GM19455 (cell line): Measurements from ENCODE around the gene SLC25A44.
"Not testable (repeated sequence)": the region's sequence is repeated elsewhere in the genome, so short reads cannot be mapped to it uniquely, and the experiment has no call there.

Source experiments
- ATAC-seq: cut with Tn5 transposase; IDR thresholded peaks from one replicate; pipeline ENCODE4 v1.9.1; 2021; ENCODE audit not compliant: unreplicated experiment

SLC25A44 gene

DNA sequence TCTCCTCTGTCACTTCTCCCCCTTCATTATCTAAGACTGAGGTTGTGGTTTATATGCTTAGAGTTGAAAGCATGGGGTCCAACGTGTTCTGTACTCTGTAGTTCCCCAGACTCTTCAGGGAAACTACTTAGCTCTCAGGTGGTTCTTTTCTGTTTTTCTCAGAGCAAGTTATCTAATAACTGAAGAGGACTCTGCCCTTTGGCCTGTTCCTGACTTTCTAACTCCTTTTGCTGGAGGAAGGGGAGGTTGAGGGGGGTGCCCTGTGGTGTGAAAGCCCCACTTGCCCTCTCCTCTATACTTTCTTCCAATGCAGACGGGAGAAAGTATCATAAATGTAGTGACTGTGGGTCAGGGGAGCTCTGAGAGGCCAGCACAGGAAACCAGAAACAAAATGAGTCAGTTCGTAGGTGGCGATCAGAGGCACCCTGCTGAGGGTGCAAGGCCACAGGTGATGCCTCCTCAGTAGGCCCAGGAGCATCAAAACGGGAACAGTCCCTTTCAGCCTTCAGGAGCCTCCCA lies 5.0 kb downstream of the SLC25A44 start:
- ATAC-seq: no peak

DNA sequence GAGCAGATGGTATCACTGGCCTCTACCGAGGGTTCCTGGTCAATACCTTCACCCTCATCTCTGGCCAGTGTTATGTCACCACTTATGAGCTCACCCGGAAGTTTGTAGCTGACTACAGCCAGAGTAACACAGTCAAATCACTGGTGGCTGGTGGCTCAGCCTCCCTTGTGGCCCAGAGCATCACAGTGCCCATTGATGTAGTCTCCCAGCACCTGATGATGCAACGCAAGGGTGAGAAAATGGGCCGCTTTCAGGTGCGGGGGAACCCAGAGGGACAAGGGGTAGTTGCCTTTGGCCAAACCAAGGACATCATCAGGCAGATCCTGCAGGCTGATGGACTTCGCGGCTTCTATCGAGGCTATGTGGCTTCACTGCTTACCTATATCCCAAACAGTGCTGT lies 6.1 kb downstream of the SLC25A44 start:
- ATAC-seq: no peak

DNA sequence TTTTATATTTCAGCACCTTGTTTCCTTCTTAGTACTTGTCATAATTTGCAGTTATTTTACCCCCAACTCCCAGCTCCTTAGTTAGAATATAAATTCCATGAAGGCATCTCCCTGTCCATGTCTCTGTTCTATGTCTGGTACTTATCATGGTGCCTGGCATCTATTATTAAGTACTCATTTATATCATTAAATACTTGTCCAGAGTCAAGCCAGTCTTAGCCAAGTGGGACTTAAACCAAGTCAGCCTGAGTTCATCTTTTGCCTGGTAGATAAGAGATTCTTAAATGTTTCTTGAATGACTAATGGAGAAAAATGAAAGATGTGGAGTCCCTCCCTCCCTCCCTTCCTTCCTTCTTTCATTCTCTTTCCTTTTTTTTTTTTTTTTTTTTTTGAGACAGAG lies 9.4 kb downstream of the SLC25A44 start:
- no peak for ATAC-seq

DNA sequence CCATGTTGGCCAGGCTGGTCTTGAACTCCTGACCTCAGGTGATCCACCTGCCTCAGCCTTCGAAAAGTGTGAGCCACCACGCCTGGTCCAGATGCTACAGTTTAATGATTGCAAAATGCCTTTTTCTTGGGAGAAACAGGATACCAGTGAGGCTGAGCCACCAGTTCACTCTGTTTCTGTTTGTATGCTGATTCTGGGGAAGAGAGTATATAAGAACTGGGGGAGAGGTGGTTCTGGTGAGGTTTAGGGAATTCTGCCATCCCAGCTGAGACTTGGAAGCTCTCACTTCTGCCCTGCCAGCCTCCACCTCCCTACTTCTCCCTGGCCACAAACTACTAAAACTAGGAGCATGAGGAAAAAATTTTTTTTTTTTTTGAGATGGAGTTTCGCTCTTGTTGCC lies 10.8 kb downstream of the SLC25A44 start:
- ATAC-seq: no peak

DNA sequence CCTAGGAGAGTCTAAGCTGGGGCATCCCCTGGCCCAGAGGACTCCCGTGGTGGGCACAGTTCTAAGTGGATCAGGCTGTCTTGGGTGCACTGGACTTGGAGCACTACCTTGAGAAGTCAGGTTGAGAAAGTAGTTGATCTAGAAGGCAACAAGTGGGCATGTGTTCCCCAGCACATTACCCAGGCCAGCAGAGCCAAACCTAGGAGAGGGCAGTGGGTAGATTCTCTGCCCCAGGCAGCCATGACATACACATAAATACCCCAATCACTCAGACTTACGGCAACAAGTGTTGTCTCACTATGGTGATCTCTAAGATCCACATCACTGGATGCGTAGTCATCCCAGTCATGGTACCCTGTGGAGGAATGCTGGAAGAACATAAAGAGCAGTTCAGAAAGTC lies 17.3 kb downstream of the SLC25A44 start:
- no peak for ATAC-seq

DNA sequence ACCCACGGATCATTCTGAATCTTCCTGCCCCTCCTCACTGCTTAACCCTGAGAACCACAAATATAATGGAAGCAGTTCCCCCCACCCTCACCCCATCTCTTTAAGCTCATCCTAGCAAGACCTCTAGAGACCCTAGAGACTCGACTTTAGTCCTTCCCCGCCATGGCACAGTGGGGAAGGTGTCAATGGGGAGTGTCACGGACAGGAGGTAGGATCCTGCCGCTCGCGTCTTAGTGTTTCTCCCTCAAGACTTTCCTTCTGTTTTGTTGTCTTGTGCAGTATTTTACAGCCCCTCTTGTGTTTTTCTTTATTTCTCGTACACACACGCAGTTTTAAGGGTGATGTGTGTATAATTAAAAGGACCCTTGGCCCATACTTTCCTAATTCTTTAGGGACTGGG lies 18.2 kb downstream of the SLC25A44 start:
- no peak for ATAC-seq

DNA sequence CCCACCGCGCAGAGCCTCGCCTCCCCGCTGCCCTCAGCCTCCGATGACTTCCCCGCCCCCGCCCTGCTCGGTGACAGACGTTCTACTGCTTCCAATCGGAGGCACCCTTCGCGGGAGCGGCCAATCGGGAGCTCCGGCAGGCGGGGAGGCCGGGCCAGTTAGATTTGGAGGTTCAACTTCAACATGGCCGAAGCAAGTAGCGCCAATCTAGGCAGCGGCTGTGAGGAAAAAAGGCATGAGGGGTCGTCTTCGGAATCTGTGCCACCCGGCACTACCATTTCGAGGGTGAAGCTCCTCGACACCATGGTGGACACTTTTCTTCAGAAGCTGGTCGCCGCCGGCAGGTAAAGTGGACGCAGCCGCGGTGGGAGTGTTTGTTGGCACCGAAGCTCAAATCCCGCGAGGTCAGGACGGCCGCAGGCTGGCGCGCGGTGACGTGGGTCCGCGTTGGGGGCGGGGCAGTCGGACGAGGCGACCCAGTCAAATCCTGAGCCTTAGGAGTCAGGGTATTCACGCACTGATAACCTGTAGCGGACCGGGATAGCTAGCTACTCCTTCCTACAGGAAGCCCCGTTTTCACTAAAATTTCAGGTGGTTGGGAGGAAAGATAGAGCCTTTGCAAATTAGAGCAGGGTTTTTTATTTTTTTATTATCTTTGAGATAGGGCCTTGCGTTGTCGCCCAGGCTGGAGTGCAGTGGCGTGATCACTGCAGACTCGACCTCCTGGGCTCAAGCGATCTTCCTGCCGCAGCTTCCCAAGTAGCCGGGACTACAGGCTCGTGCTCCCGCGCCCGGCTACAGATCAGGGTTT lies 19.1 kb downstream of the SLC25A44 start, which contains the start of gene PMF1:
Gene PMF1, plus strand, starts transcription at position 175 of the 811 bp plus-strand sequence. Its CDS starts 9 bp downstream, at position 184.
- ATAC-seq: peak; percentile 86

DNA sequence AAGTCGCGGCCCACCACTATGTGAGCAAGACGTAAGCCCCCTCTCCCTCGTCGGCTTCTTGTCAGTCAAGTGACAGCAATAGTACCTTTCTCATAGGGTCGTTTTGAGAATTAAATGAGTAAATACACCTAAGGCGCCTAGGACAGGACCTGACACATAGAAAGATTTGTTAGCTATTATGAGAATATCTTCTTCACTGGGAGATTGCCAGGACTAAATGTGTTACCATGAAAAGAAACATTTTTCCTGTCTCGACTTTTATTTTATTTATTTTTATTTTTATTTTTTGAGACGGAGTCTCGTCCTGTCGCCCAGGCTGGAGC lies 19.7 kb downstream of the SLC25A44 start:
- no peak for ATAC-seq

DNA sequence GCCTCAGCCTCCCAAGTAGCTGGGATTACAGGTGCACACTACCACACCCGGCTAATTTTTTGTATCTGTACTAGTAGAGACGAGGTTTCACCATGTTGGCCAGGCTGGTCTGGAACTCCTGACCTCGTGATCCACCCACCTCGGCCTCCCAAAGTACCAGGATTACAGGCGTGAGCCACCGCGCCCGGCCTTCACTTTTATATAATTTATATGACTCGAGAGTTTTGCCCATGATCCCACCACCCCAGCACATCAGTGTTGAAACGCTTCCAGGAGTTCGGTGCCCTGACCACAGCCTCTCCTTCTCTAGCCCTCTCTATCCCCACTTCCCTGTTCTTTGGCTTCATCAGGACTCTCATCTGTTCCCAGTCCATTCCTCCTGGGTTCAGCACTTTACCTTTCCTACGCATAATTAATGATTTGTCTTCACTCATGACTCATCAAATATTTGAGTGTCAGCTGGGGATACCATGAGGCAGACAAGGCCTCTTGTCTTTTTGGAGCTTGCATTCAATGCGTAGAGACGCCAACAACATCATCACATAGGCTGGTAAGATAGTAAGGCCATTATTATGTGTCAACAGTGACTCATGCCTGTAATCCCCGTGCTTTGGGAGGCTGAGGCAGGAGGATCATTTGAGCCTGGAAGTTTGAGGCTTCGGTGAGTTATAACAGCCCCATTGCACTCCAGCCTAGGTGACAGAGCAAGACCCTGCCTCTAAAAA lies 20.3 kb downstream of the SLC25A44 start:
- ATAC-seq: no peak

DNA sequence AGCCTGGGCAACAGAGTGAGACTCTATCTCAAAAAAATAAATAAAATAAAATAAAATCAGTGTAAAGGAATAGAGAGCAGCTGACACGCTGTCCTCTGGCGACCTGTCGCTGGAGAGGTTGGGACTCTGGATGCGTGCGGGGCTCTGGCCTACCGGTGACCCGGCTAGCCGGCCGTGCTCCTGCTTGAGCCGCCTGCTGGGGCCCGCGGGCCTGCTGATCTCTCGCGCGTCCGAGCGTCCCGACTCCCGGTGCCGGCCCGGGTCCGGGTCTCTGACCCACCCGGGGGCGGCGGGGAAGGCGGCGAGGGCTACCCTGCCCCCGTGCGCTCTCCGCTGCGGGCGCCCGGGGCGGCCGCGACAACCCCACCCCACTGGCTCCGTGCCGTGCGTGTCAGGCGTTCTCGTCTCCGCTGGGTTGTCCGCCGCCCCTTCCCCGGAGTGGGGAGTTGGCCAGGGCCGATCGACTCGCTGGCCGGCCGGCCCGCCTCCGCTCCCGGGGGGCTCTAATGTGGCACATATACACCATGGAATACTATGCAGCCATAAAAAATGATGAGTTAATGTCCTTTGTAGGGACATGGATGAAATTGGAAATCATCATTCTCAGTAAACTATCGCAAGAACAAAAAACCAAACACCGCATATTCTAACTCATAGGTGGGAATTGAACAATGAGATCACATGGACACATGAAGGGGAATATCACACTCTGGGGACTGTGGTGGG lies 22.6 kb downstream of the SLC25A44 start:
- ATAC-seq: not testable (repeated sequence)

DNA sequence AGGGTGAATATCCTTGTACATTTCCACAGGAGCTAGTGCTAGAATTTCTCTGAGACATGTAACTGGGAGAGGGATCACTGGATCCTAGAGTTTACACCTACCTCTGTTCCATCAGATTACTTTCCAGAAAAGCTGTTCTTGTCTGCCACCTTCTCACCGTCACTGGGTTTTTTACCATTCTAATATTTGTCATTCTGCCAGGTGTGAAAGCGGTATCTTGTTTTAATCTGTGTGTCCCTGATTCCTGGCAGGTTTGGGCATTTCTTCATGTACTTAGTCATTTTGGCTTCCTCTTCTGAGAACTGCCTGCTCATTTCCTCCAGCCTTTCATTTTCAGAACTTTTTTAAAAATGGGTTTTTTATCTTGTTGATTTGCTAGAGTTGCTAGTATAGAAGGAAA lies 24.0 kb downstream of the SLC25A44 start:
- ATAC-seq: no peak

DNA sequence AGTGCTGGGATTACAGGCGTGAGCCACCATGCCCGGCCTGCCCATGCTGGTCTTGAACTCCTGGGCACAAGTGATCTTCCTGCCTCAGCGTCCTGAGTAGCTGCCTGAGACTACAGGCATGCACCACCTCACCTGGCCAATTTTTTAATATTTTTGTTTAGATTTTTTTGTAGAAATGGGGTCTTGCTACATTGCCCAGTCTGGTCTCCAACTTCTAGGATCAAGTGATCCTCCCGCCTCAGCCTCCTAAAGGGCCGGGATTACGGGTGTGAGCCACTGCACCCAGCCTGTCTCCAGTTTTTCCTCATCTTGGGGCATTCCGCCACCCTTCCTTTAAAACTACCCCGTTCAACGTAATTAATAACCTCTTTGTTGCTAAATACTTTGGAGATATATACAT lies 26.3 kb downstream of the SLC25A44 start:
- ATAC-seq: no peak

DNA sequence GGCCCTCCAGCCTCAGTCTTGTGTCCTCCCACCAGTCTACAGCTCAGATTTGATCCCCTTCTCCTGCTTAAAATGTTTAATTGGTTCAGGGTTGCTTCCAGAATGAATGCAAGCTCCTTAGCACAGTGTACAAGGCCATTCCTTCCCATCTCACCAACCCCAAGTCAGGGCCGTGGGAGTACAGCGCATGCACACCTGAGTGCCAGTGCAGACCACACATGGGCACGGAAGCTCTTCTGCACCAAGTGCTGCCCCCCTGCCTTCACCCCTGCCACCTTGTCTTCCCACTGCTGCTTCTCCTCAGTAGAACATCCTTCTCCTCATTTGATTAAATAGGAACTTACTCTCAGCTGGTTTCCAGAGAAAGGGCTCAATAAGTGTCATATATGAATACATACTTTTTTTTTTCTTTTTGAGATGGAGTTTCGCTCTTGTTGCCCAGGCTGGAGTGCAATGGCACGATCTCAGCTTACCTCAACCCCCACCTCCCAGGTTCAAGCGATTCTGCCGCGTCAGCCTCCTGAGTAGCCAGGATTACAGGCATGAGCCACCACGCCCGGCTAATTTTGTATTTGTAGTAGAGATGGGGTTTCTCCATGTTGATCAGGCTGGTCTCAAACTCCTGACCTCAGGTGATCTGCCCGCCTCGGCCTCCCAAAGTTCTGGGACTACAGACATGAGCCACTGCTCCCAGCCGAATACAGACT lies 28.2 kb downstream of the SLC25A44 start:
- no peak for ATAC-seq

DNA sequence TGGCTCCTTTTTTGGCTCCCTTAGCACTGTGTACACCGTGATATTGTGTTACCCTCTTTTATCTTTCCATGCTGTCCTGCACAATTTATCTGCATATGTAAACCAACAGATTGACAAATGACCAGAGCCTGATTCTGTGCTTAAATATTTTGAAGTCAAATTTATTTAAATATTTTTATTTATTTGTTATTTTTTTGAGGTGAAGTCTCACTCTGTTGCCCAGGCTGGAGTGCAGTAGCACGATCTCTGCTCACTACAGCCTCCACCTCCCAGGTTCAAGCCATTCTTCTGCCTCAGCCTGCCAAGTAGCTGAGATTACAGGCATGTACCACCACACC lies 31.7 kb downstream of the SLC25A44 start:
- no peak for ATAC-seq

DNA sequence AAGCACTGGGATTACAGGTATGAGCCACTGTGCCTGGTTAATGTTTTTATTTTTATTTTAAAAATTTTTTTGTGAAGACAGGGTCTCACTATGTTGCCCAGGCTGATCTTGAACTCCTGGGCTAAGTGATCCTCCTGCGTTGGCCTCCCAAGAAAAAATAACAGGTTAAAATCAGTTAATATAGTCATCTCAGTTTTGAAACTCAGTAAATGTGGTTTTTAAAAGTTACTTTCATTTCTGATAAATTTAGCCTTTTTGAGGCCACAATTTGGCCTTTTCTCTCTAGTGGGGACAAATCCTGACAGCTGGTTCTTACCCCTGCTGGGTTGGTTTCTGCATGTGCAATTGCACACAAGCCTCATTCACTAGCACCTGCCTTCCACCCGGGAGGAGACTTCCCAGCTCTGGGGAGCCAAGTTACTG lies 32.2 kb downstream of the SLC25A44 start:
- ATAC-seq: peak; percentile 89

DNA sequence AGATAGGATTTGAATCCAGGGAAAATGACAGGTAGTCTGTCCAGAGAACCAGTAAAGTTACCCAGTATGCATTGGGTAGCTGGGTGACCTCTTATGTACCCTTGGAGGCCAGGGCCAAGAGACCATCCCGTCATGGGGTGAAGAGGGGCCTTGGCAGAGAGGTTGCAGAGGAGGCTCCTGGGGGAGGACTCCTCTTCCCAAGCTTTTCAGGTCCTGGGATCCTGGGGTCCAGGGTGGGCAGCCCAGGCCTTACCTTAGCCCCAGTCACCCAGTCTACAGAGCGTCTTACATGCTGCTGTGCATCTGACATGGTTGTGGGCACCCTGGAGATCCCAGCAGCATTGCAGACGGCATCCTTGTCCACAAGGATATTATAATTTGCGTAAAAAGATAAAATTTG lies 32.9 kb downstream of the SLC25A44 start:
- no peak for ATAC-seq

DNA sequence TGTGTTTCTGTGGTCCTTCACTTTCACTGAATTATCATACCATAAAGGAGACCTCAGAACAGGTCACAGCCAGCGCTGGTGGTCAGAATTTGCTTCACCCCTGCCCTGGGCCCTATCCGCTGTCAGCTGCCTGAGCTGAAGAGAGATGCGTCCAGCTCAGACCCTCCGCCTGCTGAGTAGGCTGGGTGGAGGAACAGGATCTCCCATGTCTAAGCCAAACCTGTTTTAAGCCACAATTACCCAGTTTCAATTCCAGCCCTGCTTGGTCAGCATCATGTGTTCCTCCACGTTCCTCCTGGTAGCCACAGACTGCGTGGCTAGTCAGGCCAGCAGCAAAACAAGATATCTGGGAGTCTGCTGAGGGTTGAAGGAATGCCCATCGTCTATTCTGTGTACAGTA lies 34.6 kb downstream of the SLC25A44 start:
- ATAC-seq: no peak

DNA sequence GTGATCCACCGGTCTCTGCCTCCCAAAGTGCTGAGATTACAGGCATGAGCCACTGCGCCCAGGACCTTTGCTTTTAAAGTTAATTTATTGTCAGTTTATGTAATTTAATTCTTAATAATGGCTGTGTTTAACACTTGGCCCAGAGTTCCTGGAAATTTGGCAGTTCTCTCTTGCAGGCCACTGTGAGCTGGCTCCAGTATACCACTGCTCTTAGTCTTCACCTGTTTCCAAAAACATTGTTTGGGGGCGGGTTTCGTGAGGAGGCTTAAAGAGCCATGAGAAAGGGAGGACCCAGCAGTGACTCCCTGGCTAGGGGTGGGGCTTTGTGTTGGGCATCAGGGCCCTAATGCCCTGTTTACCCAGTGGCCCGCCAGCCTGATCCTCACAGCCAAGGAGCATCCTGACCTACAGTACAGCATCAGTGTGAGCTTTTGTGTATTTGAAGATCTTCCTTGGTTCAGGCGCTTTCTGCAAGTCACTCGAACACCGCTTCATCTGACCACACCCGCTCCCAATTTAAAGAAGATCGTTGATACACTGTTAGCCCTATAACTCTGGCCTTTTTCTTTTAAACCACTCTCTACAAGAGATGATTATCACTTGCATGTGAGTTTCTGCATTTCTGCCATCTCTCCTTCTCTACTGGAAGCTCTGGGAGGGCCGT lies 36.0 kb downstream of the SLC25A44 start:
- no peak for ATAC-seq

DNA sequence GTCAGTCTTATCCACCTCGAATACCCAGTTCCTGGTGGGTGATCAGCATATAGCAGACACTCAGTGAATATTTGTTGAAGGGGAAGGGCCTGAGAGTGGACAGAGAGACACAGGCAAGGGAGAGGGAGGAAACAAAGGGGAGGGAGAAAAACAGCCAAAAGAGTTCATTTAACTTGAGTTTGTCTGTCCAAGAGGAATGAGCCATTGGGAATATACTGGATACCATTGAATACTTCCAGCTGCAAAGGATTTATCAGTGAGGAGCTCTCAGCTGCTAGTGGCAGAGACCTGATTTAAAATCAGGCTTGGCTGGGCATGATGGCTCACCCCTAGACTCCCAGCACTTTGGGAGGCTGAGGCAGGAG lies 36.6 kb downstream of the SLC25A44 start:
- ATAC-seq: no peak

DNA sequence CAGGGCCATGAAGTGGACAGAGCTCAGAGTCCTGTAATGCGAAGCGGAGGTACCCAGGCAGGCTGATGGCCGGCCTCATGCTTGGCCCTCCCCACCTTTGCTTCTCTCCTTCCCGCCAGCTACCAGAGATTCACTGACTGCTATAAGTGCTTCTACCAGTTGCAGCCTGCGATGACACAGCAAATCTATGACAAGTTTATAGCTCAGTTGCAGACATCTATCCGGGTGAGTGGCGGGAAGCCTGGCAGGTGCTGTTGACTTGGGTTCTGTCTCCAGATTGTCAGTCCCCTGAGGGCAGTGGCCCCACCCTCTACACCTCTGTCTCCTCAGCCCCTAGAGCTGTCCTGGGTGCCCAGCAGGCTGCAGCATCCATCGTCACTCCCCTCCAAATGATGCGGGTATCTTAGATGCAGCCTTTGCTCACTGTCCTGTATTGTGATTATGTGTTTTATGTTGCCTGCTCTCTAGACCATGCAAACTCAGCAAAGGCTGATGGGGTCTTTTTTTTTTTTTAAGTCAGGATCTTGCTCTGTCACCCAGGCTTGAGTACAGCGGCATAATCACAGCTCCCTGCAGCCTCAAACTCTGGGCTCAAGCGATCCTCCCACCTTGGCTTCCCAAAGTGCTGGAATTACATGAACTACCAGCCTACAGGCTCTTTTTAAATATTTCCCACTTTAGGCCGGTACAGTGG lies 38.4 kb downstream of the SLC25A44 start:
- no peak for ATAC-seq
